Small intestine (tissue), 7 donors: ENCODE measurements around the gene CHCHD4. TPM values are rescaled to one million over a fixed set of nuclear protein-coding genes. Genes with fewer than 3 reads are reported as not detected.
A peak's percentile ranks its signal among the peaks of the same experiment; 100 is the strongest.

Experiments used
- DNase-seq, 2 donors: peaks; one replicate each; pipeline versions ENCODE4 v3.0.0 to v3.0.0-alpha.2; 2013
- FAIRE-seq: peaks from 2 replicates; lab custom pipeline; 2012; peaks lifted over from hg19 to GRCh38; lab: Jason Lieb, UNC
- H3K27ac ChIP-seq, 3 donors: one replicate each; pipeline ENCODE4 v1.5.1; 2013; ENCODE audit warnings: low read length in 2 of 3, mild to moderate bottlenecking in 2 of 3, control low read depth in 1 of 3, inconsistent platforms in 1 of 3, low read depth in 1 of 3, moderate library complexity in 1 of 3
- H3K27me3 ChIP-seq, 3 donors: one replicate each; pipeline ENCODE4 v1.6.1; 2013; ENCODE audit warnings: low read length in 3 of 3, inconsistent platforms in 1 of 3; ENCODE audit not compliant: control insufficient read depth in 3 of 3, insufficient read depth in 3 of 3
- H3K36me3 ChIP-seq, 3 donors: one replicate each; pipeline ENCODE4 v1.6.1; 2013; ENCODE audit warnings: low read length in 3 of 3, inconsistent platforms in 1 of 3, low read depth in 1 of 3, mild to moderate bottlenecking in 1 of 3, moderate library complexity in 1 of 3; ENCODE audit not compliant: control insufficient read depth in 3 of 3, insufficient read depth in 2 of 3
- H3K4me1 ChIP-seq, 3 donors: one replicate each; pipeline ENCODE4 v1.6.1; 2013; ENCODE audit warnings: low read length in 2 of 3, inconsistent platforms in 1 of 3, low read depth in 1 of 3, mild to moderate bottlenecking in 1 of 3, moderate library complexity in 1 of 3; ENCODE audit not compliant: control insufficient read depth in 3 of 3, insufficient read depth in 2 of 3
- H3K4me3 ChIP-seq, 3 donors: one replicate each; pipeline ENCODE4 v1.5.1; 2013; ENCODE audit warnings: low read length in 3 of 3, control low read depth in 1 of 3, inconsistent platforms in 1 of 3, low read depth in 1 of 3, mild to moderate bottlenecking in 1 of 3, moderate library complexity in 1 of 3
- H3K9me3 ChIP-seq, 2 donors: one replicate each; pipeline ENCODE4 v1.6.1; 2013; ENCODE audit warnings: low read depth in 1 of 2, low read length in 1 of 2; ENCODE audit not compliant: control insufficient read depth in 2 of 2, insufficient read depth in 1 of 2
- WGBS, 3 donors: extraction: QIAGEN DNeasy Blood & Tissue Kit; methylation state at CpG; one replicate each; pipeline ENCODE4 v1.1.7; 2013; 5-methylcytosine and 5-hydroxymethylcytosine counted together
- polyA plus RNA-seq, 4 donors: library from polyadenylated mRNA; stranded (reverse) in 3 of 4; unstranded in 1 of 4; fragments of 200-250 nt in 3 of 4; fragments of 120-200 nt in 1 of 4; gene quantifications; one replicate each; pipeline versions ENCODE4 v1.2.1 to v1.2.3, GENCODE V29; 2013
- donor health status: healthy with polysubstance abuse.
- donor health status: control.
- donor health status: control.
- donor health status: Bipolar disorder and iron deficiency.
- donor health status: healthy.

CHCHD4 gene
- polyA plus RNA-seq, 4 donors = 15.9 to 42.3 (median 26.5) TPM

GRCh38 chr3:14147617-14148016 lies 22.9 kb upstream of the CHCHD4 start:
- H3K4me3 ChIP-seq = no peak overlapping the region
- no peaks in the 10 kb centered on the region for H3K9me3 ChIP-seq
- FAIRE-seq (no peak), DNase-seq (no peak)
- H3K36me3 ChIP-seq = peaks cover 3 to 76% (median 25%) of the 10 kb centered on the region in 3 donors
- H3K4me1 ChIP-seq = peaks cover 0 to 28% (median 2%) of the 10 kb centered on the region in 3 donors
- H3K27me3 ChIP-seq = no peaks in the 10 kb centered on the region
- H3K27ac ChIP-seq = no peak overlapping the region
- WGBS, 3 donors = 86 to 91% (median 88%) methylated on average over 12 of the region's 12 CpGs

- peak in 1 of 2 donors; percentile 40 for DNase-seq
- H3K9me3 ChIP-seq = no peaks in the 10 kb centered on the region
- no peak overlapping the region for H3K27ac ChIP-seq
- H3K4me3 ChIP-seq = no peak overlapping the region
- FAIRE-seq = no peak
- H3K36me3 ChIP-seq = peaks cover 3 to 72% (median 23%) of the 10 kb centered on the region in 3 donors
- peaks cover 0 to 22% (median 2%) of the 10 kb centered on the region in 3 donors for H3K4me1 ChIP-seq
- no peaks in the 10 kb centered on the region for H3K27me3 ChIP-seq
- WGBS, 3 donors = 55 to 77% (median 59%) methylated on average over 5 of the region's 5 CpGs
Measured at GRCh38 chr3:14147066-14147435, 22.4 kb upstream of the CHCHD4 start.

GRCh38 chr3:14146381-14147065 lies 21.9 kb upstream of the CHCHD4 start:
- H3K36me3 ChIP-seq = peaks cover 3 to 72% (median 20%) of the 10 kb centered on the region in 3 donors
- FAIRE-seq = no peak
- WGBS, 3 donors = 87 to 90% (median 87%) methylated on average over 10 of the region's 10 CpGs

GRCh38 chr3:14145670-14146380 lies 21.2 kb upstream of the CHCHD4 start:
- Histone ChIP-seq H3K27ac (peak overlapping the region in 2 of 3 donors; percentile 58 to 60), H3K27me3 (no peaks in the 10 kb centered on the region), H3K4me3 (no peak overlapping the region), H3K9me3 (no peaks in the 10 kb centered on the region), H3K4me1 (peaks cover 0 to 22% (median 2%) of the 10 kb centered on the region in 3 donors), H3K36me3 (peaks cover 0 to 72% (median 20%) of the 10 kb centered on the region in 3 donors)
- 89 to 91% (median 90%) methylated on average over 10 of the region's 10 CpGs for WGBS, 3 donors
- DNase-seq (no peak), FAIRE-seq (no peak)

More at GRCh38 chr3:14146381-14147065, 21.9 kb upstream of the CHCHD4 start:
- DNase-seq = no peak
- Histone ChIP-seq H3K27ac (peak overlapping the region in 1 of 3 donors; percentile 1), H3K9me3 (no peaks in the 10 kb centered on the region), H3K4me1 (peaks cover 0 to 22% (median 2%) of the 10 kb centered on the region in 3 donors), H3K4me3 (no peak overlapping the region), H3K27me3 (no peaks in the 10 kb centered on the region)

- no peaks in the 10 kb centered on the region for H3K27me3 ChIP-seq
- peak overlapping the region; percentile 58 to 84 (median 60) for H3K27ac ChIP-seq
- H3K4me1 ChIP-seq = peaks cover 0 to 22% (median 2%) of the 10 kb centered on the region in 3 donors
- no peak for FAIRE-seq
- 90 to 93% (median 92%) methylated on average over 9 of the region's 9 CpGs for WGBS, 3 donors
- no peak overlapping the region for H3K4me3 ChIP-seq
- DNase-seq = no peak
- H3K9me3 ChIP-seq = no peaks in the 10 kb centered on the region
- peaks cover 0 to 72% (median 20%) of the 10 kb centered on the region in 3 donors for H3K36me3 ChIP-seq
Measured at GRCh38 chr3:14145236-14145635, 20.6 kb upstream of the CHCHD4 start.

GRCh38 chr3:14144423-14145075 lies 19.9 kb upstream of the CHCHD4 start:
- Histone ChIP-seq H3K4me1 (peaks cover 0 to 22% (median 2%) of the 10 kb centered on the region in 3 donors), H3K9me3 (no peaks in the 10 kb centered on the region), H3K27me3 (no peaks in the 10 kb centered on the region), H3K36me3 (peaks cover 0 to 75% (median 16%) of the 10 kb centered on the region in 3 donors), H3K27ac (peak overlapping the region; percentile 66 to 94 (median 84)), H3K4me3 (no peak overlapping the region)
- peak; percentile 73 for FAIRE-seq
- peak; percentile 90 to 92 for DNase-seq
- 10 to 15% (median 11%) methylated on average over 7 of the region's 7 CpGs for WGBS, 3 donors

- Histone ChIP-seq H3K27ac (peak overlapping the region; percentile 39 to 93 (median 84)), H3K27me3 (no peaks in the 10 kb centered on the region), H3K9me3 (no peaks in the 10 kb centered on the region), H3K4me3 (no peak overlapping the region), H3K36me3 (peaks cover 3 to 77% (median 18%) of the 10 kb centered on the region in 3 donors), H3K4me1 (peaks cover 0 to 22% (median 2%) of the 10 kb centered on the region in 3 donors)
- DNase-seq (no peak), FAIRE-seq (no peak)
- WGBS, 3 donors = 62 to 70% (median 70%) methylated on average over 7 of the region's 7 CpGs
Measured at GRCh38 chr3:14143271-14144225, 18.9 kb upstream of the CHCHD4 start.
